Ascending aorta (tissue), 2 donors: ENCODE results near the gene PLEKHG2. TPM values are rescaled to one million over a fixed set of nuclear protein-coding genes. Genes with fewer than 3 reads are reported as not detected.
A peak's percentile ranks its signal among the peaks of the same experiment; 100 is the strongest.

Experiments
- DNase-seq, 2 donors: peaks; one replicate each; pipeline ENCODE4 v3.0.0-alpha.2; 2019; ENCODE audit warnings: low spot score in 2 of 2
- H3K27ac ChIP-seq, 2 donors: fragments of 200-600 bp; sonication (generic); one replicate each; pipeline ENCODE4 v1.5.1; 2016 to 2017; ENCODE audit warnings: mild to moderate bottlenecking in 1 of 2
- H3K27me3 ChIP-seq: fragments of 200-600 bp; sonication (generic); one replicate; pipeline ENCODE4 v1.5.1; 2017
- H3K36me3 ChIP-seq, 2 donors: fragments of 200-600 bp; sonication (generic); one replicate each; pipeline ENCODE4 v1.5.1; 2016
- H3K4me1 ChIP-seq, 2 donors: fragments of 200-600 bp; sonication (generic); one replicate each; pipeline ENCODE4 v1.5.1; 2016 to 2017; ENCODE audit warnings: mild to moderate bottlenecking in 1 of 2
- H3K4me3 ChIP-seq, 2 donors: fragments of 200-600 bp; sonication (generic); one replicate each; pipeline ENCODE4 v1.5.1; 2016 to 2017; ENCODE audit warnings: mild to moderate bottlenecking in 1 of 2
- H3K9me3 ChIP-seq, 2 donors: fragments of 200-600 bp; sonication (generic); one replicate each; pipeline ENCODE4 v1.5.1; 2016
- intact Hi-C: fragments of 100-400 bp; cut with DNase I; formaldehyde crosslinking; loops from one replicate; pipeline ENCODE4 v1.15.1; 2023
- total RNA-seq: library from RNA; depleted of rRNA; stranded (reverse); fragments of >200 nt; gene quantifications from one replicate; pipeline ENCODE4 v1.1.0, GENCODE V29; 2016
- TF ChIP-seq, protein P1 (sequence below), 3 experiments: fragments of 200-600 bp in 2 of 3; fragments of 450-650 bp in 1 of 3; sonication (generic) in 2 of 3; IDR thresholded peaks; one replicate each; pipeline ENCODE4 v1.5.1; 2016 to 2019; ENCODE audit warnings: antibody characterized with exemption in 3 of 3, mild to moderate bottlenecking in 1 of 3, moderate library complexity in 1 of 3

PLEKHG2 gene
- total RNA-seq, 1 donor from 2014 or later: 52.9 TPM

GRCh38 chr19:39424934-39425333, 12.5 kb downstream of the PLEKHG2 start:
- intact Hi-C loops: no loop called here
- TF ChIP-seq, protein P1, sequence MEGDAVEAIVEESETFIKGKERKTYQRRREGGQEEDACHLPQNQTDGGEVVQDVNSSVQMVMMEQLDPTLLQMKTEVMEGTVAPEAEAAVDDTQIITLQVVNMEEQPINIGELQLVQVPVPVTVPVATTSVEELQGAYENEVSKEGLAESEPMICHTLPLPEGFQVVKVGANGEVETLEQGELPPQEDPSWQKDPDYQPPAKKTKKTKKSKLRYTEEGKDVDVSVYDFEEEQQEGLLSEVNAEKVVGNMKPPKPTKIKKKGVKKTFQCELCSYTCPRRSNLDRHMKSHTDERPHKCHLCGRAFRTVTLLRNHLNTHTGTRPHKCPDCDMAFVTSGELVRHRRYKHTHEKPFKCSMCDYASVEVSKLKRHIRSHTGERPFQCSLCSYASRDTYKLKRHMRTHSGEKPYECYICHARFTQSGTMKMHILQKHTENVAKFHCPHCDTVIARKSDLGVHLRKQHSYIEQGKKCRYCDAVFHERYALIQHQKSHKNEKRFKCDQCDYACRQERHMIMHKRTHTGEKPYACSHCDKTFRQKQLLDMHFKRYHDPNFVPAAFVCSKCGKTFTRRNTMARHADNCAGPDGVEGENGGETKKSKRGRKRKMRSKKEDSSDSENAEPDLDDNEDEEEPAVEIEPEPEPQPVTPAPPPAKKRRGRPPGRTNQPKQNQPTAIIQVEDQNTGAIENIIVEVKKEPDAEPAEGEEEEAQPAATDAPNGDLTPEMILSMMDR (IDR thresholded peaks at IDR 0.05): no peak
- Histone ChIP-seq H3K36me3 (peaks cover 34 to 55% of the 10 kb centered on the region in 2 donors), H3K4me3 (no peak overlapping the region), H3K9me3 (no peaks in the 10 kb centered on the region), H3K4me1 (peaks cover 6 to 20% of the 10 kb centered on the region in 2 donors), H3K27ac (no peak overlapping the region), H3K27me3 (no peaks in the 10 kb centered on the region)
- DNase-seq: no peak

GRCh38 chr19:39425744-39426143, 13.3 kb downstream of the PLEKHG2 start:
- intact Hi-C loops: no loop called here
- TF ChIP-seq, protein P1 (IDR thresholded peaks at IDR 0.05): no peak
- Histone ChIP-seq H3K27ac (no peak overlapping the region), H3K36me3 (peaks cover 34 to 48% of the 10 kb centered on the region in 2 donors), H3K4me1 (peaks cover 6 to 20% of the 10 kb centered on the region in 2 donors), H3K27me3 (no peaks in the 10 kb centered on the region), H3K4me3 (no peak overlapping the region), H3K9me3 (no peaks in the 10 kb centered on the region)
- no peak for DNase-seq

DNA sequence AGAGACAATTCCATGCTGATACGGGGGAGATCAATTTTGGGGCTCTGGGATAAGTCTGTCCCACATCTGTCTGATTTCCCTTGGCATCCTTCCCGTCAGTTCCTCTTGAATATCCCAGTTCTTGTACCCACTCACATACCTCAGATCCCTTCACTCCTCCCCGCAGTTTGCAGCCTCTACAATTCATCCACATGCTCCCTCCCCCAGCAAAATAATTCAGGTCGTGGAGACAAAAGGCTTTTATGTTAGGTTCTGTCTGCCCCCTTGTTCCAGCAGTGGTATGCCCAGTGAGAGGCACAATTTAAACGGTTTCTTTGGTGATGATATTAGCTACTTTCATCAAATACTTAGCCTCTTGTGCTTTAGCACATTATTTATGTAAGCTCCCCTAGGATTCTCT, 13.7 kb downstream of the PLEKHG2 start:
- Histone ChIP-seq H3K9me3 (no peaks in the 10 kb centered on the region), H3K4me1 (peaks cover 6 to 20% of the 10 kb centered on the region in 2 donors), H3K27ac (no peak overlapping the region), H3K36me3 (peaks cover 32 to 46% of the 10 kb centered on the region in 2 donors), H3K4me3 (no peak overlapping the region), H3K27me3 (no peaks in the 10 kb centered on the region)
- no peak for DNase-seq
- TF ChIP-seq, protein P1 (IDR thresholded peaks at IDR 0.05): no peak
- intact Hi-C loops: no loop called here

GRCh38 chr19:39427707-39428106, 15.2 kb downstream of the PLEKHG2 start:
- Histone ChIP-seq H3K4me3 (no peak overlapping the region), H3K4me1 (peaks cover 6 to 20% of the 10 kb centered on the region in 2 donors), H3K27ac (peak overlapping the region in 1 of 2 donors; percentile 83), H3K36me3 (peaks cover 24 to 45% of the 10 kb centered on the region in 2 donors), H3K9me3 (no peaks in the 10 kb centered on the region), H3K27me3 (no peaks in the 10 kb centered on the region)
- TF ChIP-seq, protein P1 (IDR thresholded peaks at IDR 0.05): no peak
- intact Hi-C loops: no loop called here
- DNase-seq: no peak

DNA sequence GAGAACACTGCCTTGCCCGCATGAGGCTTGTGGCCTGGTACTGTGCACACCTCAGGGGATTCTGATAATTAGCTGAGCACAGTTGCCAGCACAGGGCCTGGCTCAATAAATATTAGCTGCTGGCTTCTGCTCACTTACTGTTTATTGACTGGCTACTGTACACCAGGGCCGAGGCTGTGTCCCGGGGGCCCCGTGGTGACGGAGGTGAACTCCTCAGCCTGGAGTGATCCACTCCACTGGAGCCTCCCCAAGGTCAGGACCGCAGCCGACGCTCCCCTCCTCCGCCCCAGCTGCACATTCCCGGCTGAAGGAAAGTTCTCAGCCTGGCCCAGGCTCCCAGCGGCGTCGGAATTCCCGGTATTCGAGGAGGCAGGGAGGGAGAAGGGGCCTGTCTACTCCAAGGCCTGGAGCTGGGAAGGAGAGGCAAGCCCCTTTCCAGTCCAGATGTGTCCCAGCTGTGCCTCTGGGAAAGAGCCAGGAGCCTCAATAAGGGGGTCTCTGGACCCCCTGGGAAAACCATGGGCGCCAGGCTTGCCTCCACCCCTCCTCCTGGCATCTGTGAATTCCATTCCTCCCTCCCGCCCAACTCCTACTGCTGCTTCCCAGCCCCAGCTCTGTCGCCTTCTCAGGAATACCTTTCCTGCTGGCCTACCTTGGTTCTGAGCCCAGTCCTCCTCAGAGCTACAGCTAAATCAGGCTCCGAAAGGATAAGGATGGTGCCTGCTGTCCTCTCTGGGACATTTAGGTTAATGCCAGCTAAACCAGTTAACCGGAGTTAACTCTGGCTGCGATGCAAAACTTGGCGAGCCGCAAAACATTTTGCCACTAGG, 16.0 kb downstream of the PLEKHG2 start:
- peak overlapping the region; percentile 1 to 32 for H3K4me3 ChIP-seq
- peak overlapping the region; percentile 83 to 85 for H3K27ac ChIP-seq
- peaks cover 6 to 20% of the 10 kb centered on the region in 2 donors for H3K4me1 ChIP-seq
- intact Hi-C loops: no loop called here
- no peaks in the 10 kb centered on the region for H3K9me3 ChIP-seq
- TF ChIP-seq, protein P1 (IDR thresholded peaks at IDR 0.05): no peak
- peak in 1 of 2 donors; percentile 83 for DNase-seq
- H3K27me3 ChIP-seq: no peaks in the 10 kb centered on the region
- H3K36me3 ChIP-seq: peaks cover 24 to 45% of the 10 kb centered on the region in 2 donors
